HepG2 (cell line): ENCODE data around the gene CUL2. TPM values are rescaled to one million over a fixed set of nuclear protein-coding genes. Genes with fewer than 3 reads are reported as not detected.

ENCODE experiments used
- ATAC-seq: fragments of 200-7000 bp; cut with Tn5 transposase; 3 replicates; pipeline ENCODE4 v1.9.1; 2020; ENCODE audit warnings: mild to moderate bottlenecking, moderate library complexity
- BruUV-seq: library from RNA; stranded (reverse); fragments of 400-500 nt; replicated peaks from 2 replicates; lab custom pipeline; 2021; lab: Mats Ljungman, UMichigan
- CTCF ChIA-PET: fragments of 300-600 bp; formaldehyde crosslinking; extraction: SDS; loops from one replicate; lab custom pipeline; 2021; ENCODE audit warnings: low total read pairs, inconsistent platforms, low intra/inter-chr PET ratio; lab: Yijun Ruan, JAX
- POLR2A ChIA-PET: fragments of 350-600 bp; sonication (Branson Sonifier 250); formaldehyde crosslinking; loops from one replicate; lab custom pipeline; 2020; ENCODE audit warnings: antibody characterized with exemption, inconsistent platforms; lab: Yijun Ruan, JAX
- DNase-seq: peaks from one replicate; pipeline ENCODE4 v3.0.0-alpha.2; 2015; ENCODE audit warnings: low spot score
- FAIRE-seq: peaks from 3 replicates; lab custom pipeline; 2011; peaks lifted over from hg19 to GRCh38; lab: Jason Lieb, UNC
- H2AFZ ChIP-seq: one replicate; pipeline ENCODE4 v1.6.1; 2011; ENCODE audit warnings: low read length, inconsistent platforms
- H3K27ac ChIP-seq: fragments of 300-600 bp; 3 replicates; pipeline ENCODE4 v1.8.0; 2011; ENCODE audit warnings: mixed run types, mild to moderate bottlenecking, mixed read lengths, low read length, inconsistent platforms; ENCODE audit not compliant: insufficient read depth; ENCODE audit errors: extremely low read length
- H3K27me3 ChIP-seq, 2 experiments: fragments of 200-600 bp in 1 of 2; 2 replicates in 1 of 2; 3 replicates in 1 of 2; pipeline versions ENCODE4 v1.6.0 to v1.8.0; 2011; ENCODE audit warnings: low read length in 2 of 2, mild to moderate bottlenecking in 2 of 2, moderate library complexity in 2 of 2, inconsistent platforms in 1 of 2; ENCODE audit not compliant: insufficient read depth in 2 of 2, control insufficient read depth in 1 of 2
- H3K36me3 ChIP-seq, 2 experiments: fragments of 200-600 bp in 1 of 2; replicated peaks in 1 of 2; 2 replicates in 1 of 2; 3 replicates in 1 of 2; pipeline versions ENCODE4 v1.5.1 to v1.8.0; 2011; ENCODE audit warnings: low read length in 2 of 2, inconsistent platforms in 1 of 2; ENCODE audit not compliant: insufficient read depth in 2 of 2, control insufficient read depth in 1 of 2
- H3K4me1 ChIP-seq: 2 replicates; pipeline ENCODE4 v1.5.1; 2012; ENCODE audit warnings: low read length, inconsistent platforms; ENCODE audit not compliant: insufficient read depth
- H3K4me2 ChIP-seq: 2 replicates; pipeline ENCODE4 v1.6.0; 2011; ENCODE audit warnings: low read depth, low read length, inconsistent platforms
- H3K4me3 ChIP-seq, 3 experiments: fragments of 200-600 bp in 1 of 3; sonication (generic), shearing (Covaris generic) in 1 of 3; replicated peaks in 1 of 3; 2 replicates each; pipeline ENCODE4 v1.5.1; 2011 to 2016; ENCODE audit warnings: low read length in 3 of 3, inconsistent platforms in 2 of 3, low read depth in 2 of 3, mild to moderate bottlenecking in 2 of 3, control low read depth in 1 of 3, mixed read lengths in 1 of 3; ENCODE audit not compliant: insufficient read depth in 1 of 3
- H3K79me2 ChIP-seq: one replicate; pipeline ENCODE4 v1.6.1; 2011; ENCODE audit warnings: low read length, inconsistent platforms; ENCODE audit not compliant: insufficient read depth
- H3K9ac ChIP-seq: 2 replicates; pipeline ENCODE4 v1.6.0; 2011; ENCODE audit warnings: mild to moderate bottlenecking, low read depth, low read length, inconsistent platforms; ENCODE audit not compliant: insufficient read depth
- H3K9me3 ChIP-seq: 2 replicates; pipeline ENCODE4 v1.5.1; 2012; ENCODE audit warnings: mild to moderate bottlenecking, low read length
- H4K20me1 ChIP-seq: 2 replicates; pipeline ENCODE4 v1.6.0; 2011; ENCODE audit warnings: inconsistent platforms, mild to moderate bottlenecking, low read length, moderate library complexity; ENCODE audit not compliant: insufficient read depth
- ATF5 ChIP-seq: sonication (generic); formaldehyde crosslinking; IDR thresholded peaks from 2 replicates; pipeline ENCODE4 v1.4.0; 2020; ENCODE audit warnings: mild to moderate bottlenecking, low read depth, missing genetic modification reagents
- NR3C1 ChIP-seq: sonication (generic); formaldehyde crosslinking; IDR thresholded peaks from 2 replicates; pipeline ENCODE4 v1.4.0; 2020; ENCODE audit warnings: missing genetic modification reagents
- PLRG1 ChIP-seq: fragments of 450-650 bp; conservative IDR thresholded peaks from 2 replicates; pipeline ENCODE4 v1.6.1; 2016
- RXRA ChIP-seq: sonication (generic); formaldehyde crosslinking; IDR thresholded peaks from 2 replicates; pipeline ENCODE4 v1.5.1; 2020; ENCODE audit warnings: missing genetic modification reagents
- SYNCRIP ChIP-seq: fragments of 200-400 bp; formaldehyde crosslinking; IDR thresholded peaks from 2 replicates; pipeline ENCODE4 v1.6.1; 2018; ENCODE audit warnings: mild to moderate bottlenecking, low read depth, low read length; ENCODE audit not compliant: insufficient read depth
- TIGD3 ChIP-seq: sonication (generic); formaldehyde crosslinking; IDR thresholded peaks from 2 replicates; pipeline ENCODE4 v1.5.1; 2020; ENCODE audit warnings: mild to moderate bottlenecking, missing genetic modification reagents, borderline replicate concordance
- ZFP36L1 ChIP-seq: sonication (generic); formaldehyde crosslinking; IDR thresholded peaks from 2 replicates; pipeline ENCODE4 v1.8.0; 2022; ENCODE audit warnings: mild to moderate bottlenecking, missing genetic modification reagents, moderate library complexity
- ZFP41 ChIP-seq: sonication (generic); formaldehyde crosslinking; IDR thresholded peaks from 2 replicates; pipeline ENCODE4 v1.4.0; 2020; ENCODE audit warnings: mild to moderate bottlenecking, missing genetic modification reagents, borderline replicate concordance
- ZFP62 ChIP-seq: sonication (generic); formaldehyde crosslinking; IDR thresholded peaks from 2 replicates; pipeline ENCODE4 v1.4.0; 2020; ENCODE audit warnings: missing genetic modification reagents
- ZNF20 ChIP-seq: sonication (generic); formaldehyde crosslinking; IDR thresholded peaks from 2 replicates; pipeline ENCODE4 v1.4.0; 2020; ENCODE audit warnings: mild to moderate bottlenecking, moderate library complexity, missing genetic modification reagents
- ZNF550 ChIP-seq: sonication (generic); formaldehyde crosslinking; IDR thresholded peaks from 2 replicates; pipeline ENCODE4 v1.4.0; 2020; ENCODE audit warnings: mild to moderate bottlenecking, missing genetic modification reagents, borderline replicate concordance
- ZNF768 ChIP-seq: sonication (generic); formaldehyde crosslinking; IDR thresholded peaks from 2 replicates; pipeline ENCODE4 v1.4.0; 2020; ENCODE audit warnings: missing genetic modification reagents
- WGBS: methylation state at CpG from one replicate; pipeline ENCODE4 v1.1.6; 2017; ENCODE audit warnings: low lambda C conversion rate; 5-methylcytosine and 5-hydroxymethylcytosine counted together
- in situ Hi-C: cut with HindIII; loops from 2 replicates; pipeline ENCODE4 v1.10.0; 2017; ENCODE audit warnings: low pct_unique_long_range_greater_than_20kb; ENCODE audit not compliant: extremely low pct_ligation_motif_present
- intact Hi-C: fragments of 100-400 bp; cut with micrococcal nuclease; formaldehyde crosslinking; loops from one replicate; pipeline ENCODE4 v1.10.0; 2022; ENCODE audit not compliant: unreplicated experiment
- polyA plus RNA-seq, 8 experiments: library from polyadenylated mRNA; depleted of rRNA in 3 of 8; stranded (reverse) in 7 of 8; unstranded in 1 of 8; fragments of >200 nt; fragmentation: Illumina TruSeq in 4 of 8; extraction: Trizol in 4 of 8; gene quantifications; 2 replicates each; pipeline versions ENCODE4 v1.2.1 to v1.2.3, GENCODE V29; 2011 to 2016; ENCODE audit warnings: low read depth in 4 of 8, missing spikeins in 1 of 8, mixed read lengths in 1 of 8; ENCODE audit not compliant: insufficient read depth in 1 of 8
- total RNA-seq, 5 experiments: library from RNA; depleted of rRNA; stranded (reverse); fragments of >200 nt; fragmentation: Illumina TruSeq; extraction: Trizol; gene quantifications; 2 replicates each; pipeline ENCODE4 v1.2.3, GENCODE V29; 2016; ENCODE audit warnings: low read depth in 1 of 5
- TF ChIP-seq, protein P1 (sequence below): sonication (generic); formaldehyde crosslinking; IDR thresholded peaks from 2 replicates; pipeline ENCODE4 v1.4.0; 2020; ENCODE audit warnings: mild to moderate bottlenecking, low read depth, missing genetic modification reagents
- TF ChIP-seq, protein P2 (sequence below): sonication (generic); formaldehyde crosslinking; IDR thresholded peaks from 2 replicates; pipeline ENCODE4 v1.8.1; 2023; ENCODE audit warnings: mild to moderate bottlenecking, moderate library complexity, missing genetic modification reagents

The CUL2 gene
- total and polyA plus RNA-seq, 2 of the 13 experiments (the other 11 are each of a cell fraction or from before 2014, with no cell fraction given) = 9.6 to 33.1 TPM

GRCh38 chr10:35074266-35074665 lies 15.9 kb downstream of the CUL2 start:
- Histone ChIP-seq H3K36me3 (peaks cover 5 to 10% of the 10 kb centered on the region in 2 experiments; a peak in 2 of 5 replicates), H3K79me2 (peaks cover 19% of the 10 kb centered on the region), H4K20me1 (no peaks in the 10 kb centered on the region), H3K4me2 (no peak overlapping the region)
- FAIRE-seq = no peak
- POLR2A ChIA-PET = no interaction called here
- no peak for DNase-seq
- no peak for TF ChIP-seq ZFP62 (CRISPR knock-in tag)
- TF ChIP-seq NR3C1 (CRISPR knock-in tag) = no peak
- no peak for TF ChIP-seq RXRA (CRISPR knock-in tag)
- TF ChIP-seq, all 625 proteins: peak for 0
- in situ Hi-C loops (no loop called here), intact Hi-C loops (no loop called here)
- 92% methylated on average over 4 of the region's 4 CpGs for WGBS
- Histone ChIP-seq H3K27ac (no peak overlapping the region), H3K9ac (no peak overlapping the region), H2AFZ (no peak overlapping the region), H3K4me3 (no peak overlapping the region), H3K9me3 (no peaks in the 10 kb centered on the region), H3K27me3 (no peaks in the 10 kb centered on the region), H3K4me1 (no peaks in the 10 kb centered on the region)
- ATAC-seq = no peak
- no TSS peak for BruUV-seq
- CTCF ChIA-PET = no interaction called here

- ChIA-PET POLR2A (no interaction called here), CTCF (no interaction called here)
- FAIRE-seq (no peak), DNase-seq (no peak), ATAC-seq (no peak)
- no peak overlapping the region for H3K4me2 ChIP-seq
- H3K36me3 ChIP-seq = peaks cover 5 to 20% of the 10 kb centered on the region in 2 experiments; a peak in 2 of 5 replicates
- 91% methylated on average over 3 of the region's 3 CpGs for WGBS
- no peaks in the 10 kb centered on the region for H3K4me1 ChIP-seq
- peaks cover 12% of the 10 kb centered on the region for H3K79me2 ChIP-seq
- no peak overlapping the region for H3K4me3 ChIP-seq
- H2AFZ ChIP-seq = no peak overlapping the region
- intact Hi-C loops (no loop called here), in situ Hi-C loops (no loop called here)
- no TSS peak for BruUV-seq
- H3K27me3 ChIP-seq = no peaks in the 10 kb centered on the region
- H3K9ac ChIP-seq = no peak overlapping the region
- H3K9me3 ChIP-seq = no peaks in the 10 kb centered on the region
- H4K20me1 ChIP-seq = no peaks in the 10 kb centered on the region
- H3K27ac ChIP-seq = no peak overlapping the region
- TF ChIP-seq, protein P1, sequence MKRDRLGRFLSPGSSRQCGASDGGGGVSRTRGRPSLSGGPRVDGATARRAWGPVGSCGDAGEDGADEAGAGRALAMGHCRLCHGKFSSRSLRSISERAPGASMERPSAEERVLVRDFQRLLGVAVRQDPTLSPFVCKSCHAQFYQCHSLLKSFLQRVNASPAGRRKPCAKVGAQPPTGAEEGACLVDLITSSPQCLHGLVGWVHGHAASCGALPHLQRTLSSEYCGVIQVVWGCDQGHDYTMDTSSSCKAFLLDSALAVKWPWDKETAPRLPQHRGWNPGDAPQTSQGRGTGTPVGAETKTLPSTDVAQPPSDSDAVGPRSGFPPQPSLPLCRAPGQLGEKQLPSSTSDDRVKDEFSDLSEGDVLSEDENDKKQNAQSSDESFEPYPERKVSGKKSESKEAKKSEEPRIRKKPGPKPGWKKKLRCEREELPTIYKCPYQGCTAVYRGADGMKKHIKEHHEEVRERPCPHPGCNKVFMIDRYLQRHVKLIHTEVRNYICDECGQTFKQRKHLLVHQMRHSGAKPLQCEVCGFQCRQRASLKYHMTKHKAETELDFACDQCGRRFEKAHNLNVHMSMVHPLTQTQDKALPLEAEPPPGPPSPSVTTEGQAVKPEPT (CRISPR knock-in tag) = no peak
- TF ChIP-seq ZNF768 (no peak), TIGD3 (CRISPR knock-in tag) (no peak), ZFP36L1 (CRISPR knock-in tag) (no peak), ZNF550 (CRISPR knock-in tag) (no peak), ZFP41 (CRISPR knock-in tag) (no peak), ZNF20 (no peak), SYNCRIP (no peak), PLRG1 (no peak), ATF5 (CRISPR knock-in tag) (no peak)
- TF ChIP-seq, protein P2, sequence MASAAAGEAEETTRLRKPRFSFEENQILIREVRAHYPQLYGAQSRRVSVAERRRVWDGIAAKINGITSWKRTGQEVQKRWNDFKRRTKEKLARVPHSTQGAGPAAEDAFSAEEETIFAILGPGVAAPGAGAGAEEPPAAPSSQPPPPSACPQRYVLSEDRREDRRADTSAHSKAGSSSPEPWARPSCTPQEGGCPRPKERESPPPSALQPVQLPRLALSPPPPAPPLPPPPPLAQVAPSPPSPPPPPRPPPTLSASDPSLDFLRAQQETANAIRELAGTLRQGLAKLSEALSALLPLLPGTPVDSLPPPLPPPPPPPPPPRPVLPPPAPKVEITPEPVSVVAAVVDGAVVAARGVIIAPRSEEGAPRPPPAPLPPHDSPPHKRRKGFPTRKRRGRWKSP = no peak
These were observed 19.6 kb downstream of the CUL2 start for GRCh38 chr10:35070521-35070920.
